Measurements from ENCODE around the gene ENTPD2. TPM values are rescaled to one million over a fixed set of nuclear protein-coding genes. Genes with fewer than 3 reads are reported as not detected.

Gene ENTPD2
- total RNA-seq, 1 experiment from 2014 or later = 31.5 TPM

DNA sequence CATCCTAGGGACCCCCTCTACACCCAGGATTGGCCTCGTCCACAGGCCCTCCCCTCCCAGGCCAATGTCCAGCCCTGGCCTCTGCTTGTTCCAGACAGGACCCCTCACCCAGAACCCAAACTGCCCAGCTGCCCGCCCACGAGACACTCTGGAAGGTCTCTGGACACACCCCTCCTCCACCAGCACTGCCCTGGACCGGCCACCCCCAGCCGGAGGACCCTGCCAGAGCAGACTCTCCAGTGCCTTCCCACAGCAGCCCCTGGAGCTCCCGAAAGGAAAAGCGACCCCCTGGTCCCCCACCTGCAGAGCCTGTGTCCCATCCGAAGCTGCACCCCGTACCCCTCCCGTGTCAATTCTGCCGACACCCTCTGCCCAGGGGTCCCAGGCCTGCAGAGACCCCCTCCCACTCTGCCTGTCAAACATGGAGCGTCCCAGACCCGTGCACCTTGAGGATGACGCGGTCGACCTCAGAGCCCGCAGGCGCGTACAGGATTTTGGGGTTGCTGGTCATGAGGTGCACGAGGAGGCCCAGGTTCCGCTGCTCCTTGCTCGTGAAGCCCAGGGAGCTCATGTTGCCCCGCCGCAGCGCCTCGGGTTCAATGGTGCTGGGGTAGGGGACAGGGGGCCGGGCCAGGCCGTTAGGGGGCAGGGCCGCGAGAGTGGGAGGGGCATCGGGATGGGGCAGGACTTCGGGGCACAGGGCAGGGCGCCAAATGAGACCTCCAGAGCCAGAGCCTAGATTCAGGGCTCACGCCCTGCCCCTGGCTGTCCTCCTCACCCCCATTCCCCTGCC, 33.8 kb downstream of the ENTPD2 start:
- intact Hi-C loops (cut with micrococcal nuclease) = no loop called here
- Mint-ChIP-seq H3K4me1 (ENCODE audit: insufficient read depth, unreplicated experiment) (no peaks in the 10 kb centered on the region), H3K4me3 (ENCODE audit: unreplicated experiment) (no peak overlapping the region), H3K27me3 (ENCODE audit: insufficient read depth, unreplicated experiment) (no peaks in the 10 kb centered on the region), H3K9me3 (ENCODE audit: unreplicated experiment) (no peaks in the 10 kb centered on the region), H3K36me3 (ENCODE audit: insufficient read depth, unreplicated experiment) (peaks cover 10% of the 10 kb centered on the region), H3K27ac (ENCODE audit: low read depth, unreplicated experiment) (no peak overlapping the region)
- DNase-seq (ENCODE audit: unreplicated experiment) = no peak
- ChIA-PET POLR2A (interaction anchor here (0.6 kb wide), 1 partner anchor 52 kb away, joined by 4 read pairs; no protein-coding TSS in a partner anchor), CTCF (interaction anchor here (0.6 to 3.0 kb wide), 4 partner anchors 8 to 27 kb away, joined by 3 to 14 read pairs (median 4); partner anchors contain the start of gene ABCA2)
- BruUV-seq (replicated peaks) = no TSS peak
- no peak for TF ChIP-seq CTCF (IDR thresholded peaks at IDR 0.05; ENCODE audit: unreplicated experiment)

DNA sequence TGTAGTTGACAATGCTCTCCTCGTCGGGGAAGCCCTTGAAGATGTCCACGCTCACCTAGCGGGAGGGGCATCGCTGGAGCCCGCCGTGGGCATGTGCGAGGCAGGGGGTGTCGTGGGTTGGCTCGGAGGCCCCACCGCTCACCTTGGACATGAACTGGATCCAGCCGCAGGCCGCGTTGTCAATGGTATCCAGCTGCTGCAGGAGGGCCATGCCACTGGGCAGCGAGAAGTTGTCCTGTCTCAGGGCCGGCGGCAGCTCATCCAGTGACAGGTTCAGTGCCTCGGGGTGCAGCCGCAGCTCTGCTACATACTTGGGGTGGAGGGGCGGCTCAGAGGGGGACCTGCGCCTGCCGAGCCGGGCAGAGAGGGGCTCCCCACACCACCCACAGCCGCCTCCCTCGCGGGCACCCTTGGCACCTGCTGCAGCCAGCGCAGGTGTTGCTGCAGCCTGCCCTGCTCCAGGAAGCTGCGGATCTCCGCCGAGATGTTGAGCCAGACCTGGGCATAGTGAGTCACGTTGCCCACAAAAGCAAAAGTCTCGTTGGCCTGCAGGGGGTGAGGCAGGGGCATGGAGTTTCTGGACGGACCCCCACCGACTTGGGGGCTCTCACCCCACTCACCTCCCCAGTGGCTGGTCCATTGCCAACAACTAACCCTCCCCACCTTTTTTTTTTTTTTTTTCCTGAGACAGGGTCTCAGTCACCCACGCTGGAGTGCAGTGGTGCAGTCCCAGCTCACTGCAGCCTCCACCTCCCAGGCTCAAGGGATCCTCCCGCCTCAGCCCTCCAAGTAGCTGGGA, 34.9 kb downstream of the ENTPD2 start:
- DNase-seq (ENCODE audit: unreplicated experiment) = no peak
- Mint-ChIP-seq H3K27me3 (ENCODE audit: insufficient read depth, unreplicated experiment) (no peaks in the 10 kb centered on the region), H3K36me3 (ENCODE audit: insufficient read depth, unreplicated experiment) (peaks cover 13% of the 10 kb centered on the region), H3K9me3 (ENCODE audit: unreplicated experiment) (no peaks in the 10 kb centered on the region), H3K4me3 (ENCODE audit: unreplicated experiment) (no peak overlapping the region), H3K27ac (ENCODE audit: low read depth, unreplicated experiment) (no peak overlapping the region), H3K4me1 (ENCODE audit: insufficient read depth, unreplicated experiment) (no peaks in the 10 kb centered on the region)
- TF ChIP-seq CTCF (IDR thresholded peaks at IDR 0.05; ENCODE audit: unreplicated experiment) = no peak
- ChIA-PET POLR2A (interaction anchor here (0.6 kb wide), 1 partner anchor 53 kb away, joined by 4 read pairs; no protein-coding TSS in a partner anchor), CTCF (interaction anchor here (3.0 kb wide), 1 partner anchor 9 kb away, joined by 14 read pairs; the partner anchor contains the start of gene ABCA2)
- BruUV-seq (replicated peaks) = no TSS peak
- intact Hi-C loops (cut with micrococcal nuclease) = no loop called here

GRCh38 chr9:137017791-137018497, 35.9 kb downstream of the ENTPD2 start:
- no TSS peak for BruUV-seq (replicated peaks)
- no peak for TF ChIP-seq CTCF (IDR thresholded peaks at IDR 0.05; ENCODE audit: unreplicated experiment)
- no peaks in the 10 kb centered on the region for H3K4me1 Mint-ChIP-seq (ENCODE audit: insufficient read depth, unreplicated experiment)
- no peaks in the 10 kb centered on the region for H3K27me3 Mint-ChIP-seq (ENCODE audit: insufficient read depth, unreplicated experiment)
- no peaks in the 10 kb centered on the region for H3K9me3 Mint-ChIP-seq (ENCODE audit: unreplicated experiment)
- H3K36me3 Mint-ChIP-seq (ENCODE audit: insufficient read depth, unreplicated experiment) = peaks cover 13% of the 10 kb centered on the region
- intact Hi-C loops (cut with micrococcal nuclease) = no loop called here
- H3K4me3 Mint-ChIP-seq (ENCODE audit: unreplicated experiment) = no peak overlapping the region
- DNase-seq (ENCODE audit: unreplicated experiment) = no peak
- no peak overlapping the region for H3K27ac Mint-ChIP-seq (ENCODE audit: low read depth, unreplicated experiment)
- POLR2A ChIA-PET = no interaction called here
- CTCF ChIA-PET = interaction anchor here (3.0 kb wide), 1 partner anchor 10 kb away, joined by 14 read pairs; the partner anchor contains the start of gene ABCA2

Data from MCF 10A (cell line).